Activated CD4-positive, alpha-beta T cell treated with anti-CD3 and anti-CD28 coated beads, Interleukin-2, Interleukin-6, amounts not matched to agents 100 ng/mL and 50 ng/mL, durations not matched to agents 16 hours and 8 hours (primary cell): ENCODE data around the gene DHX29.
"Not testable (repeated sequence)": the region's sequence is repeated elsewhere in the genome, so short reads cannot be mapped to it uniquely, and the experiment has no call there.

Experiments used
- DNase-seq: peaks from one replicate; pipeline ENCODE4 v3.0.0-alpha.2; 2020

Gene DHX29

GRCh38 chr5:55307383-55308253, at the start of gene DHX29, which contains the start of gene MTREX:
TSS of gene DHX29 (minus strand) at chr5:55307694. CDS start at chr5:55307573, 121 bp downstream.
TSS of gene MTREX (plus strand) at chr5:55307989. CDS start at chr5:55308014, 25 bp downstream.
- peak; percentile 92 for DNase-seq

GRCh38 chr5:55356896-55357295, 49.4 kb upstream of the DHX29 start:
- DNase-seq: no peak

- DNase-seq: no peak
These were observed 43.3 kb upstream of the DHX29 start for GRCh38 chr5:55350754-55351153.

GRCh38 chr5:55347786-55348185, 40.3 kb upstream of the DHX29 start:
- no peak for DNase-seq

GRCh38 chr5:55345327-55345726, 37.8 kb upstream of the DHX29 start:
- DNase-seq: no peak

- peak; percentile 70 for DNase-seq
These were observed 37.0 kb upstream of the DHX29 start for GRCh38 chr5:55344392-55344992.

- no peak for DNase-seq
These were observed 36.1 kb upstream of the DHX29 start for GRCh38 chr5:55343609-55344008.

GRCh38 chr5:55343107-55343506, 35.6 kb upstream of the DHX29 start:
- no peak for DNase-seq

GRCh38 chr5:55338810-55339243, 31.3 kb upstream of the DHX29 start:
- peak; percentile 68 for DNase-seq

GRCh38 chr5:55338092-55338613, 30.7 kb upstream of the DHX29 start:
- DNase-seq: no peak

- DNase-seq: no peak
These were observed 26.3 kb upstream of the DHX29 start for GRCh38 chr5:55333811-55334210.

- DNase-seq: no peak
These were observed 25.5 kb upstream of the DHX29 start for GRCh38 chr5:55333017-55333416.

GRCh38 chr5:55331321-55331720, 23.8 kb upstream of the DHX29 start:
- DNase-seq: no peak

- no peak for DNase-seq
These were observed 19.8 kb upstream of the DHX29 start for GRCh38 chr5:55327281-55327680.

GRCh38 chr5:55325621-55326020, 18.1 kb upstream of the DHX29 start:
- DNase-seq: no peak

- peak; percentile 46 for DNase-seq
These were observed 17.4 kb upstream of the DHX29 start for GRCh38 chr5:55324815-55325418.

GRCh38 chr5:55324006-55324405, 16.5 kb upstream of the DHX29 start:
- DNase-seq: no peak

GRCh38 chr5:55320571-55320970, 13.1 kb upstream of the DHX29 start:
- no peak for DNase-seq

- DNase-seq: no peak
These were observed 12.0 kb upstream of the DHX29 start for GRCh38 chr5:55319491-55319890.

GRCh38 chr5:55318237-55318636, 10.7 kb upstream of the DHX29 start:
- not testable (repeated sequence) for DNase-seq

GRCh38 chr5:55316837-55317236, 9.3 kb upstream of the DHX29 start:
- DNase-seq: no peak

- no peak for DNase-seq
These were observed 8.8 kb upstream of the DHX29 start for GRCh38 chr5:55316289-55316688.

GRCh38 chr5:55313870-55314617, 6.5 kb upstream of the DHX29 start:
- no peak for DNase-seq
